WTC11 (cell line): ENCODE data around the gene GNAL.

Experiments used
- E2F4 ChIP-seq: sonication (generic); formaldehyde crosslinking; IDR thresholded peaks from 2 replicates; pipeline ENCODE4 v1.8.1; 2022; ENCODE audit warnings: low read depth, mild to moderate bottlenecking, moderate library complexity, missing genetic modification reagents, borderline replicate concordance
- MAX ChIP-seq: sonication (generic); formaldehyde crosslinking; IDR thresholded peaks from 2 replicates; pipeline ENCODE4 v1.8.0; 2022; ENCODE audit warnings: mild to moderate bottlenecking, missing genetic modification reagents
- TF ChIP-seq, protein P1 (sequence below): fragments of 200-600 bp; IDR thresholded peaks from 2 replicates; pipeline ENCODE4 v1.8.0; 2022; ENCODE audit warnings: antibody characterized with exemption

DNA sequence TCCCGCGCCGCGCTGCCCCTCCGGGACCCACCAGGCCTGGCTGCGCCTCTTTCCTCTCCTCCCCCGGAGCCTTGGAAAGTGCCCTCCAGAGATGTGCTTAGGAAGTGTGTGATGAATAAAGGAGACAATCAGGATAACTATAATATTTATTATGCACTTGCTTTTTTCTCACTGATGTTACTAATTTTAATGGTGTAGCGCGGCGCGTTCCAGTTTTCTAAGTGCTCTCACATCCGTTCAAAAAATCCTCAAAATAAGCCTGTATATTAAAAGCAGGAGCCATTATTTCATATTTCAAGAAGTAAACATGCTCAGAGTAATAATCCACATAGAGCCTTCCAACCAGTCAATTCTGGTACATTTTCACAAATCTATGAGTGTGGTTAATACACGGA lies 220.0 kb downstream of the GNAL start:
- TF ChIP-seq MAX (CRISPR knock-in tag) (no peak), E2F4 (no peak)
- TF ChIP-seq, protein P1, sequence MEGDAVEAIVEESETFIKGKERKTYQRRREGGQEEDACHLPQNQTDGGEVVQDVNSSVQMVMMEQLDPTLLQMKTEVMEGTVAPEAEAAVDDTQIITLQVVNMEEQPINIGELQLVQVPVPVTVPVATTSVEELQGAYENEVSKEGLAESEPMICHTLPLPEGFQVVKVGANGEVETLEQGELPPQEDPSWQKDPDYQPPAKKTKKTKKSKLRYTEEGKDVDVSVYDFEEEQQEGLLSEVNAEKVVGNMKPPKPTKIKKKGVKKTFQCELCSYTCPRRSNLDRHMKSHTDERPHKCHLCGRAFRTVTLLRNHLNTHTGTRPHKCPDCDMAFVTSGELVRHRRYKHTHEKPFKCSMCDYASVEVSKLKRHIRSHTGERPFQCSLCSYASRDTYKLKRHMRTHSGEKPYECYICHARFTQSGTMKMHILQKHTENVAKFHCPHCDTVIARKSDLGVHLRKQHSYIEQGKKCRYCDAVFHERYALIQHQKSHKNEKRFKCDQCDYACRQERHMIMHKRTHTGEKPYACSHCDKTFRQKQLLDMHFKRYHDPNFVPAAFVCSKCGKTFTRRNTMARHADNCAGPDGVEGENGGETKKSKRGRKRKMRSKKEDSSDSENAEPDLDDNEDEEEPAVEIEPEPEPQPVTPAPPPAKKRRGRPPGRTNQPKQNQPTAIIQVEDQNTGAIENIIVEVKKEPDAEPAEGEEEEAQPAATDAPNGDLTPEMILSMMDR, result no peak
